ENCODE results near the gene RTN4R. TPM values are rescaled to one million over a fixed set of nuclear protein-coding genes. Genes with fewer than 3 reads are reported as not detected.

RTN4R gene
- total RNA-seq, 1 experiment from 2014 or later: 11.1 TPM

GRCh38 chr22:20217563-20217962 is 50.6 kb downstream of the RTN4R start:
- no peak for TF ChIP-seq CTCF (IDR thresholded peaks at IDR 0.05; ENCODE audit: insufficient read depth in 1 of 2, low read depth in 1 of 2, low read length in 1 of 2, severe bottlenecking in 1 of 2, unreplicated experiment in 1 of 2)
- no peaks in the 10 kb centered on the region for H3K9me3 Mint-ChIP-seq (ENCODE audit: unreplicated experiment)
- Histone ChIP-seq H3K9me3 (peaks cover 7% of the 10 kb centered on the region), H3K36me3 (ENCODE audit: control insufficient read depth, insufficient read depth, low read length) (no peaks in the 10 kb centered on the region), H3K27me3 (replicated peaks; ENCODE audit: control insufficient read depth, insufficient read depth, low read length) (no peaks in the 10 kb centered on the region), H3K4me3 (ENCODE audit: low read depth, low read length) (no peak overlapping the region), H3K4me1 (no peaks in the 10 kb centered on the region; the same call in 1 of the 2 replicates)
- H3K36me3 Mint-ChIP-seq (ENCODE audit: insufficient read depth, unreplicated experiment): no peaks in the 10 kb centered on the region
- no peak overlapping the region for H3K27ac Mint-ChIP-seq (ENCODE audit: unreplicated experiment)
- DNase-seq: no peak
- no peaks in the 10 kb centered on the region for H3K4me1 Mint-ChIP-seq (ENCODE audit: low read depth, unreplicated experiment)
- intact Hi-C loops (cut with micrococcal nuclease; ENCODE audit: unreplicated experiment): no loop called here
- BruUV-seq (replicated peaks): no TSS peak
- ChIA-PET CTCF (no interaction called here), POLR2A (no interaction called here)
- no peak overlapping the region for H3K4me3 Mint-ChIP-seq (ENCODE audit: unreplicated experiment)
- H3K27me3 Mint-ChIP-seq (ENCODE audit: insufficient read depth, unreplicated experiment): no peaks in the 10 kb centered on the region

- intact Hi-C loops (cut with micrococcal nuclease; ENCODE audit: unreplicated experiment): no loop called here
Observed at GRCh38 chr22:20216863-20217499, 51.1 kb downstream of the RTN4R start.

GRCh38 chr22:20215742-20216141 is 52.4 kb downstream of the RTN4R start:
- POLR2A ChIA-PET: no interaction called here

More at GRCh38 chr22:20216863-20217499, 51.1 kb downstream of the RTN4R start:
- TF ChIP-seq CTCF (IDR thresholded peaks at IDR 0.05; ENCODE audit: insufficient read depth in 1 of 2, low read depth in 1 of 2, low read length in 1 of 2, severe bottlenecking in 1 of 2, unreplicated experiment in 1 of 2): no peak
- POLR2A ChIA-PET: no interaction called here
- no peaks in the 10 kb centered on the region for H3K27me3 ChIP-seq (replicated peaks; ENCODE audit: control insufficient read depth, insufficient read depth, low read length)
- H3K4me3 ChIP-seq (ENCODE audit: low read depth, low read length): no peak overlapping the region
- CTCF ChIA-PET: no interaction called here
- no peaks in the 10 kb centered on the region; the same call in 1 of the 2 replicates for H3K4me1 ChIP-seq
- Mint-ChIP-seq H3K4me3 (ENCODE audit: unreplicated experiment) (no peak overlapping the region), H3K9me3 (ENCODE audit: unreplicated experiment) (no peaks in the 10 kb centered on the region), H3K36me3 (ENCODE audit: insufficient read depth, unreplicated experiment) (no peaks in the 10 kb centered on the region), H3K27ac (ENCODE audit: unreplicated experiment) (no peak overlapping the region), H3K27me3 (ENCODE audit: insufficient read depth, unreplicated experiment) (no peaks in the 10 kb centered on the region), H3K4me1 (ENCODE audit: low read depth, unreplicated experiment) (no peaks in the 10 kb centered on the region)
- H3K9me3 ChIP-seq: peaks cover 7% of the 10 kb centered on the region
- no TSS peak for BruUV-seq (replicated peaks)
- peak in 1 of 2 experiments; percentile 22 for DNase-seq
- no peaks in the 10 kb centered on the region for H3K36me3 ChIP-seq (ENCODE audit: control insufficient read depth, insufficient read depth, low read length)

More at GRCh38 chr22:20215742-20216141, 52.4 kb downstream of the RTN4R start:
- no peak overlapping the region for H3K27ac Mint-ChIP-seq (ENCODE audit: unreplicated experiment)
- H3K4me1 ChIP-seq: no peaks in the 10 kb centered on the region; the same call in 1 of the 2 replicates
- intact Hi-C loops (cut with micrococcal nuclease; ENCODE audit: unreplicated experiment): no loop called here
- H3K4me1 Mint-ChIP-seq (ENCODE audit: low read depth, unreplicated experiment): no peaks in the 10 kb centered on the region
- no peaks in the 10 kb centered on the region for H3K27me3 Mint-ChIP-seq (ENCODE audit: insufficient read depth, unreplicated experiment)
- no peak overlapping the region for H3K4me3 Mint-ChIP-seq (ENCODE audit: unreplicated experiment)
- H3K9me3 ChIP-seq: peaks cover 7% of the 10 kb centered on the region
- H3K4me3 ChIP-seq (ENCODE audit: low read depth, low read length): no peak overlapping the region
- BruUV-seq (replicated peaks): no TSS peak
- DNase-seq: no peak
- no peaks in the 10 kb centered on the region for H3K9me3 Mint-ChIP-seq (ENCODE audit: unreplicated experiment)
- H3K36me3 Mint-ChIP-seq (ENCODE audit: insufficient read depth, unreplicated experiment): no peaks in the 10 kb centered on the region
- no peaks in the 10 kb centered on the region for H3K36me3 ChIP-seq (ENCODE audit: control insufficient read depth, insufficient read depth, low read length)
- TF ChIP-seq CTCF (IDR thresholded peaks at IDR 0.05; ENCODE audit: insufficient read depth in 1 of 2, low read depth in 1 of 2, low read length in 1 of 2, severe bottlenecking in 1 of 2, unreplicated experiment in 1 of 2): no peak
- no peaks in the 10 kb centered on the region for H3K27me3 ChIP-seq (replicated peaks; ENCODE audit: control insufficient read depth, insufficient read depth, low read length)
- CTCF ChIA-PET: interaction anchor here (0.9 kb wide), 1 partner anchor 11 kb away, joined by 3 read pairs; no protein-coding TSS in a partner anchor

Measured in Caco-2 (cell line).